Stimulated activated CD4-positive, alpha-beta T cell treated with anti-CD3 and anti-CD28 coated beads, Interleukin-2, amount 100 ng/mL, for 4 hours (primary cell): ENCODE results near the gene NEDD9.

ENCODE experiments used
- DNase-seq: peaks from one replicate; pipeline ENCODE4 v3.0.0-alpha.2; 2020; ENCODE audit warnings: low read depth

NEDD9 gene

GRCh38 chr6:11142296-11143027 lies 90.0 kb downstream of the NEDD9 start:
- DNase-seq = no peak

DNA sequence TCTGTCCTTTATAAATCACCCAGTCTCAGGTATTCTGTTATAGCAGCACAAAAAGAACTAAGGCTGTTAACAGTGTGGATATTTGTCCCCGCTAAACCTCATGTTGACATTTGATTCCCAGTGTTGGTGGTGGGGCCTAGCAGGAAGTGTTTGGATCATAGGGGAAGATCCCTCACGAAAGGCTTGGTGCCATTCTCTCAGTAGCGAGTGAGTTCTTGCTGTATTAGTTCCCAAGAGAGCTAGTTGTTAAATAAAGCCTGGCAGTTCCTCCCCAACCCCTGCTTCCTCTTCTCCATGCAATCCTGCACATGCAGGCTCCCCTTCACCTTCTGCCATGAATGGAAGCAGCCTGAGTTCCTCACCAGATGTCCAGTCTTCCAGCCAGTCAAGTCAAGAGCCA lies 91.2 kb downstream of the NEDD9 start:
- no peak for DNase-seq

- no peak for DNase-seq
Observed at GRCh38 chr6:11140056-11140455, 92.4 kb downstream of the NEDD9 start.

GRCh38 chr6:11139051-11139960 lies 93.2 kb downstream of the NEDD9 start:
- no peak for DNase-seq

GRCh38 chr6:11136809-11137208 lies 95.7 kb downstream of the NEDD9 start:
- DNase-seq = no peak
